ENCODE results near the gene MAPK9.

Gene MAPK9

DNA sequence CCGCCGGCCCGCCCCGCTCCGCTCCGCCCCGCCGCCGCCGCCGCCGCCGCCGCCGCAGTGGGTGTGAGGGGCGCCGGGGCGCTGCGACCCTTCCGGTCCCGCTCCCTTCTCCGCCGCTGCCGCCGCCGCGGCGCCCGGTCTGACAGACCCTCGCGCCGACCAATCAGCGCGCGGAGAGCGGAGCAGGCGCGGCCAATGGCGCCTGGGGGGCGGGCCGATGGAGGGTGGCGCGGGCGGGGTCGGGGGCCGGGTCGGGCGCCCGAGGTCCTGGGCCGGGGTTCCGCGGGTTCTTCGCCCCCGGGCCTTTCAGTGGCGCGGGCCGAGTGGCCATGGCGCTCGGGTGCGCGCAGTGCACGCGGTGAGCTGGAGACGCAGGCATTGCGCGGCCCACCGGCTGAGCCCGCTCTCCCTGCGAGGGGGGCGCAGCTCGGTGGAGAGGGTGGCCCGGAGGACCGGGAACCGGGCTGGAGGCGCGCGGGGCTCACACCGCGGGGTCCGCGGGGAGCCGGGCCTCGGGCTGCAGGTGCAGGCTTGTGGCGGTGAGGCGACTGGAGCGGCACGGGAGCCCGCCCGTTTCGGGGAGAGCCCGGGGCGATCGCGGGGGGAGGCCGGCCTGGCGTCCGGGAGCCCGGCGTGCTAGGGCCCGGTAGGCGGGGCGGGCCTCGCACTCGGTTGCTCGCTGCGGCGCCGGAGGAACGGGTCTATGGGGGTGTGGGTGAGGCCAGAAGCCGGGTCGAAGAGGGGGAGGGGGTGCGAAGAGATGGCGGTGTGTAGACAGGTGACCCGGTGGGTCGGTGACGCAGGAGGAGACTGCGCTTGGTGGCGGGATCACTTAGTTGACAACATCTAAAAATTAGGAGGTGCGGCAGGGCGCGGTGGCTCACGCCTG, at the start of gene MAPK9:
MAPK9 (minus strand) TSS at position 141 of the 889 bp plus-strand sequence. CDS start 11,522 bp downstream, outside the sequence.
- peak; percentile 98 for DNase-seq (ENCODE audit: low spot score)

DNA sequence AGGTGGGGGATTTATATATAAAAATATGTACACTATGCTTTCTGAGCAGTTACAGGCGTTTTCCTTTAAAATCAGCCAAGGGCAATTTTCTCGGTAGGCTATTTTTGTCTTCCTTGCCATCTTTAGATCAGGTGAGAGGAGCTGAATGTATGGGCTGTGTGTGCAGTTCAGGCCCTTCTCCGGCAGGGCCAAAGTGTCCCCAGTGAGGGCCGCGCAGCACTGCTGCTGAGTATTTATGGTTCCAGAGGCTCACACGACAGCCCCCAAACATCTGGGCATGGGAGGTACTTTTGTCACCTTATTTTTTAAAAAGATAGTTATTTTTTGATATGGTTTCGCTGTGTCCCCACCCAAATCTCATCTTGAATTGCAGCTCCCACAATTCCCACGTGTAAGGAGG, 49.7 kb upstream of the MAPK9 start:
- DNase-seq (ENCODE audit: low spot score), result no peak

DNA sequence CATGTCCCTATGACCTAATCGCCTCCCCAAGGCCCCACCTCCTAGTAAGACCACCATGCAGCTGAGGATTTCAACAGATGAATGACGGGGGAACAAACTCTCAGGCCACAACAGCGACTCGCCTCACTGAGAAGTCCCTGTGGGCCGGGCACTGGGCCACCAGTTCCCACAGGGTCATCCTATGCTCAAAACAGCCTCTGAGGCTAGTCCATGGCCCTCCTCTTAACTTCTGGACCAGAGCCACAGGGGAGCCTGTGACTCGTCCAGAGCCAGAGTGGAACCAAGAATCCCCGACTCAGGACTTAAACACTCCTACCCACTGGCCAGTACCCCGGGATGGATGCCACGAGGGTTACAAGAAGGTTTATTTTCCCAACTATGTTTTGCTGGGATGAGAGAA, 49.0 kb upstream of the MAPK9 start:
- DNase-seq (ENCODE audit: low spot score), result peak; percentile 32

DNA sequence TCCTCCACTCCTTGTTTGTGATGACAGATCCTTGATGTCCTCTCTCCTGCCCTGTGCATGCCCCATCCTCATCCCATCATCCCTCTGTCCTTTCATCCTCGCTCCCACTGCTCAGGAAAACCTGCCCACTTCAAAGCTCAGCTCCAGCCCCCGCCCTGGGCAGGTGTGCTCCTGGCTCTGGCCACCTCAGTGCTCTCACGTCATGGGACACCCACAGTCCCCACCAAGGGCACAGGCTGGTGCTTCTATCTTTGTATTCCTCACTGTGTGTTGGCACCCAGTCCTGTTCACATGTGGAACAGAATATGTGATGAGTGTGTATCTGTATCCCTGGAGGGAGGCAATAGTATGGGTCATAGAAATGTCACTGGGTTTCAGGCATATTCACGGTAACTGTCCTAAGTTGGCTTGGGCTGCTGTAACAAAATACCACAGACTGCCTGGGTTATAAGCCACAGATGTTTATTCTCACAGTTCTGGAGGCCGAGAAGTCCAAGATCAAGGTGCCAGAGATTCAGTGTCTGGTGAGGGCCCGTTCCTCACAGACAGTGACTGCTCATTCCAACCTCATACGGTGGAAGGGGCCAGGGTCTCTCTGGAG, 47.8 kb upstream of the MAPK9 start:
- DNase-seq (ENCODE audit: low spot score), result no peak

DNA sequence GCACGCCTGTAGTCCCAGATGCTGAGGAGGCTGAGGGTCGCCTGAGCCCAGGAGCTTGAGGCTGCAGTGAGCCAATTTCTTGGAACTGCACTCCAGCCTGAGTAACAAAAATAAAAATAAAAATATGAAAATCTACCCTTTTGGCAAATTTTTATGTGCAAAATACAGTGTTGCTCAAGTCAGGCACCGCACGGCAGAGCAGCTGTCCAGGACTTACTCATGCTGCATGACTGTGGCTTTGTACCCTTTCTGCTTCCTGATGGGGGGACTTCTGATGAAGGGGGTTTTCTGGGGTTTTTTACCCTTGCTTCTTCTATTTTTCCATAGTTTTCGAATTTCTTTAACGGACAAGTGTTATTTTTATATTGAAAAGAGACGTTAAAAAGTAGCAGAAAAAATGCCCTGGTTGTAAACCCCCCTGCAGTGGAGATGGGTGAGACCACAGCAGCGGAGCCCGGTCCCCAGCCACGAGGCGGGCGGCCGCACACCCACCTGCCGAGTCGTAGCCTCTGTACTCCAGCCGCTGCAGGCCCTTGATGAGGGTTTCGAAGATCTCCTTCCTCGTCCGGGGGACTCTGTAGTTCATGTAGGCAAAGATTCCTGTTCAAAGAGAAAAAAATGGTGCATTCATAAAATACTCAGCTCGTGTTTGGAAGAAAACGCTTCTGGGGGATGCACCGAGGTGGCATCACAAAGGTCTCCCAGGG, 46.3 kb upstream of the MAPK9 start:
- peak; percentile 50 for DNase-seq (ENCODE audit: low spot score)

DNA sequence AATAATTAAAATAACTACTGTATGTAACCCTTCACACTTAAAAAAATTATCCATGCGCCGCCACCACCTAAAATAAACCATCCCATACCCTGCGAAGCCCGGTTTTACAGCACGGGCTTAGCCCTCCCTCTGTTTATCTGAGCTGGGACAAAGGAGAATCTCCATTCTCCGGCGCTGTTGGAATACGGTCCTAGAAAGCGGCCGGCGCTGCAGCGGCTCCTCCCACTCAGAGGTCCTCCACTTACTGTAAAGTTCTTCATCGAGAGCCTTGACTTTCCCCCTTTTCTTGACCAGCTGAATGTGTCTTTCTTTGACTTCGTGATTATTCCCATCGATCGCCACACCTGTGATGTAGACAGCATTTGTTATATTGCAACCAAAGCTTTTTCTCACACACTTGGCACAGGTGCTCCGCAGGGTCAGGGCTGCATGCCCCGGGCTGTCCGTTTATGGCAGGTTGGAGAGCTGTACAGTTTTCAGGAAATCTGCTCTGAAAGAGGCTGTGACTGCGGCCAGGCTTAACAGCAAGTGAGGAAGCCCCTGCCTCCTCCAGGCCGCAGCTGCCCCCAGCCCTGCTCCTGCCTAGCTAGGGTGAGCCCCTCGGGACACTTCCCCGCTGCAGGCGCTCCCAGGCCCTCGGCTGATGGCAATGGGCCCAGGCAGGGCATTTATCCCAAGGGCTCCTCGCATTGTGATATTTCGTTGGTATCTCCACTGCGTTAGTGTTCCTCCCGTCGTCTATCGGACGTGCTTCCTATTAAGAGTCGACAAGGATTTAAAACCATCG, 44.5 kb upstream of the MAPK9 start:
- DNase-seq (ENCODE audit: low spot score), result no peak

DNA sequence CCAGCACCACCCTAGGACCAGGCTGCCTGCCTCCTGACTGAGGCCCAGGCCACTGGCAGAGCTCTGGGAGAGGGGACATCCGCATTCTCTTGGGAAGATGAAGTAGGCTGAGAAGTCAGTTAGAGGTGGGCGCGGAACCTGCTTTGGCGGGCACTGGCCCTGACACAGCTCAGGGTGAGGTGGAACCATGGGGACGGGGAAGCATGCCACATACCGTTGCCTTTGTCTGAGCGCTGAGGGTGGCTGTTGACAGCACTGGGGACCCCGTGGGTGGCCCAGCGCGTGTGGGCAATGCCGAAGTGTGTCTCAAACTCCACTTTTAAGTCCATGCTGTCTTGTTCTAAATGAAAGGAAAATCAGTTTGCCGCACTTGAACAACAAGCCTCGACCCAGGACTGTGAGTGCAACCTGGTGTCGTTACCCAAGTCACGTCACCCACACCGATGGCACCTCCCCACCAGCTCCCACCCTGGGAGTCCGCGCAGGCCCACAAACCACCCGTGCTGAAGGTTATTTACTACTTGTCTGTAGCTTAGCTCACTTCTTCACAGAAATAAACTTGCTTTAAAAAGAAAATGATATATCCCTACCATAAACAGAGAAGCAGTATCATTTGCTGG, 43.8 kb upstream of the MAPK9 start:
- no peak for DNase-seq (ENCODE audit: low spot score)

DNA sequence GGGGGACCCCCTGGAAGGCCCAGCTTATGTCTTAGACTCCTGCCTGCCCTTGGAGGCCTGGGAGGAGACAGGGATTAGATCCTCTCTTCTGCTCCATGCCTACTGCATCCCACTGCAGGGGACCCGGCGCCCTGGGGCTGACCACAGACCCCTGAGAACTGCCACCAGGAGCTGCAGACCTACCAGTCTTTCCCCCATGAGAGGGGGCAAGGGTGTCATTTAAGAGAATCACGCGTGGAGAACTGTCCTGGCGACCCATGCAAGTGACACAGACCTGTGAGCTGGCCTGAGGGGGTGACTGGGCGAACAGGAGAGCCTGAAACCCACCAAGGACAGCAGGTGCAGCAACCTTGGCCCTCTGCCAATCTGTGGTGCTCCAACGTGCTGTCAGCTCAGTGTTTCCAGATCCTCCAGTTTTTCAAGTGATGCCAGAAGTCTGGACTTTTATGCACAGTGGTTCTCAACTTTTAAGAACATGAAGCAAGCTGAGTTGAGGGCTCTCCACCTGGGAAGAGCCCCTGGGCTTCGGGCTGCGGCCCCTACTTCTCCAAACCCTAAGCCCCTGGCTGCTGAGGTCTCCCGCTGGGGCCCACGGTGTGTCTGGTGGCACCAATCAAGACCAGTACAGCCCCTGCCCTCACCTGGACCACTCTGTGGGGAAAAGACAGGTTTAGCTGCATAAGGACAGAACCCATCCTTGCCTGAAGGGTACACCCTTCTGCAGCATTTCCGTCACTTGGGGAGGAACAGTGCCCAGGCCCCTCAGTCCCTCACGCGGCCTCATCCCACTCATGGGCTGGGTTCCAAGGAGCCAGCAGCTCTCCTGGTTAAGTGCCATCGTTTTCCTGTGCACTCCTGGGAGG, 43.1 kb upstream of the MAPK9 start:
- no peak for DNase-seq (ENCODE audit: low spot score)

DNA sequence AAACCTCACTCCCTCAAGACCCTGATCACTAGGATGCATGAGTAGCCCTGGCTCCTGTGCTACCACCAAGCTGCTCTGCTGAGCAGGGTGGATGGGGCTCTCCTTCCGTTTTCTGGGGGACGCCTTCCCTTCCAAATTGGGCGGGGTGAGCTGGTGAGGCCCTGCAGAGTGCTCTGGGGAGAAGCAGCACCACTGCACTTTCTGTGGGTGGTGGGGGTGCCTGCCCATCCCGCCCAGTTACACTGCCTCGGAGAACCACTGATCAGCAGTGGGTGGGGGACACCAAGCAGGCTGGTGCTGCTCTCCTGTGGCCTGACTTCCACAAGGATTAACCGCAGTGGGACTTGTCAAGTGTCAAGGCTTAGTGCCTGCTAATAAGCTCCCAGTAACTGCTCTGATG, 42.3 kb upstream of the MAPK9 start:
- no peak for DNase-seq (ENCODE audit: low spot score)

DNA sequence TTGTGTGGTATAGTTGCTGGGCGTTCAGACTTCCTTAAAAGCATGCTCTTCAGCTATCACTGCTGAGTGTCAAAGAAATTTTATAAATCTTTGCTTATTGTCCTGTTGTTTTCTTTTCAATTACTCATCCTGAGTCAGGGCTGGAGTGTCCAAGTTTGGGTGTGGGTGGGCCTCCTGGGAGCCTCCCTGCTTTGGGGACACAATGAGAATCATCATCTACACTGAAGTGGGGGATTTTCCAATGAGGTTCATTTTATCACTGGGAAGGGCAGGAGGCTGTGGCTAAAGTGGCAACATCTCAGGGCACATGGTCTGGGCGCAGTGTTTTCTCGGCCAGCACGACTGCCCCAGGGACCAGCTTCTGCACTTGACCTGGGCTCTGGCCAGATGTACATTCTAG, 41.8 kb upstream of the MAPK9 start:
- peak; percentile 76 for DNase-seq (ENCODE audit: low spot score)

DNA sequence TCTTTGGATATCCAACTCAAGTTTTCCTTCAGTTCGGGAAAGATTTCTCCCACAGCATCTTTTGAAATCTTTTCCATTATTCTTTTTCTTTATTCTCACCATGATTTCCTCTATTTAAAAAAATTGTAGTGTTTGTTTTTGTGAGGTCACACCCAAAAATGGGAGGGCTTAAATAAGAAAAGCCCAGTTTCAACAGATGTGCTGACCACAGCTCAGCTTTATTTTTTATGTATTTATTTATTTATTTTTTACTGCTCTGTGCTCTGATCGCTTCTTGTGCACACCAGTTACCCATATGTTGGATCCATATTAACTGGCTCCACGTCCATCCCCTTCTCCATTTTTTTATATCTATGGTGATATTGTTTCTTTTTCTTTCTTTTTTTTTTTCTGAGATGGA, 41.0 kb upstream of the MAPK9 start:
- no peak for DNase-seq (ENCODE audit: low spot score)

DNA sequence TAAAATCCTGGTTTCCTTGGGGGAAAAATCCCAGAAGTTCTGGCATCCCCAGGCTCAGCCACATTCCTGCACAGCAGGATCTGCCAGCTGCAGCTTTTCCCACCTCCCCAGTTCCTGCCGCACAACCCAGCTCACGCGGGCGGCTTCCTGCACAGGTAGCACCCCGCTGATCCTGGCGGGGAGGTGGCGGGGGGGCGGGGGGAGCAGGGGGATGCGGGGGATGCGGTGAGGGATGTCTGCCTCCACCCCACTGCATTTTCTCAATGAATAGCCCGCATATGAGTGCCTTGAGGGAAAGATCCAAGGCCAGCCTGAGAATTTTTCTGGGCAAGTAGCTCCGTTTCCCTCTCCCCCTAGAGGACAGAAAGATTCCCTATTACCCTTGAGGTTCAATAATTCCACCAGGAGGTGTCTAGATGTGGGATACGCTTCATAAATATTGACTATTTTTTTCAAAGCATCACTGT, 40.2 kb upstream of the MAPK9 start:
- peak; percentile 65 for DNase-seq (ENCODE audit: low spot score)

DNA sequence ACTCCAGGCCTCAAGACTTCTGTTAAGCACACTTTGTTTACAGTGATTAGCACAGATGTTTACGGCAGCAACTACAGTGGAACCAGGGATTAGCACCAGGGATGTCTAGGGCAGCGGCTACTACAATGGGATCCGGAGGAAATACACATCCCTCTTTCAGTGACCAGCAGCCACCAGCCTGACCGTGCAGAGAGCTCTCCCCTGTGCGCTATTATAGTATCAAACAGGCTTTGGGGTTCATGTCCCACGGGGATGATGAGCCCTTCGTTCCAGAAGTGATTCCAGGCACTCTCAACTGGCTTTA, 39.7 kb upstream of the MAPK9 start:
- DNase-seq (ENCODE audit: low spot score), result peak; percentile 26

DNA sequence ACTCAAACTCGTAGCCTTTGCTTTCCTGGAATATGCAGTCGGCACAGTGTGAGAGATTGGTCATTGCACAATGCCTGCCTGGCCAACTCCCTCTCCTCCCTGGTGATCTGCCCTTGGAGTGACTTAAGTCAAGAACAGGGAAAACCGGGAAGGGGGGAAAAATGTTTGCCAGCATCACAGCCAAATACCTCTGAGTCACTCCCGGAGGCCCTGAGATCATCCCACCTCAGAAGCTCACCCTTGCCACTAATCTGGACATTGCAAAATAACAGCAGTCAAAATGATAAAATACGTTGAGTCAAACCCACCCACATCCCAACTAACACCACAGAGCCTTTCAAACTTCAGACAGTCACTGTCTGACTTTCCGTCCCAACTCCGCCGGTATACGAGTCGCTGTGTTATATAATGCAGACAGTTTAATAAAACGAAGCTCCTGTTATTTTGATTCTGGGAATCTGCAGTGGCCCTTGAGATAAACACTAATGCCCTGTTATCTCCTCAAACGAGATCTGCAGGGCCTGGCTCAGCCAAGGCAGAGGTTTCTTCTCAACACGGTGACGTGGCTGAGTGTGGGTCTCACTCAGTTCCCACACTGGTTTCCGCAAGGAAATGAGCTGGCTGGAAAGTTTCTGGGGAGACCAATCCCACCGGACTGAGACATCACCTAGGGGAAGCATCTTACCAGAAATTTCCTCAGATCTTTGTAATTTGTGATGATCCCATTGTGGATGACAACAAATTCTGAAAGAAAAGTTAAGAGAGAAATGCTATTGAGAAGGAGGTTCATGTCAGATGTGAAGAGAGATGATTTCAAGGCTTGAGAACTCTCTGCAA, 39.1 kb upstream of the MAPK9 start:
- peak; percentile 94 for DNase-seq (ENCODE audit: low spot score)

DNA sequence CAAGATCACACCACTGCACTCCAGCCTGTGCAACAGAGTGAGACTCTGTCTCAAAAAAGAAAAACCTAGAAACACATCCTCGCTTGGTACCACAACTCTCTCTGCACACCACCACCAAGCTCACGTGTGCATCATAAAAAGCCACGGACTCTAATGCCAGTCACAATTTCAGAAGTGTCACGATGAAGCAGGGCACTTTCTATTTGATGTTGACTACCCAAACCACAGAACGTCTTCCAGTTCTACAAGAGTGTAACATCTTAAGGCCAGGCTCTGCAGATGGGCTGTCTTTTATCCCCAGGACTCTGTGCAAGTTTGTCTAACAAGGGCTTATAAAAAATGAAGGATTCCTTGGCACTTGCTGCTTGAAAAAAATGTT, 38.4 kb upstream of the MAPK9 start:
- no peak for DNase-seq (ENCODE audit: low spot score)

DNA sequence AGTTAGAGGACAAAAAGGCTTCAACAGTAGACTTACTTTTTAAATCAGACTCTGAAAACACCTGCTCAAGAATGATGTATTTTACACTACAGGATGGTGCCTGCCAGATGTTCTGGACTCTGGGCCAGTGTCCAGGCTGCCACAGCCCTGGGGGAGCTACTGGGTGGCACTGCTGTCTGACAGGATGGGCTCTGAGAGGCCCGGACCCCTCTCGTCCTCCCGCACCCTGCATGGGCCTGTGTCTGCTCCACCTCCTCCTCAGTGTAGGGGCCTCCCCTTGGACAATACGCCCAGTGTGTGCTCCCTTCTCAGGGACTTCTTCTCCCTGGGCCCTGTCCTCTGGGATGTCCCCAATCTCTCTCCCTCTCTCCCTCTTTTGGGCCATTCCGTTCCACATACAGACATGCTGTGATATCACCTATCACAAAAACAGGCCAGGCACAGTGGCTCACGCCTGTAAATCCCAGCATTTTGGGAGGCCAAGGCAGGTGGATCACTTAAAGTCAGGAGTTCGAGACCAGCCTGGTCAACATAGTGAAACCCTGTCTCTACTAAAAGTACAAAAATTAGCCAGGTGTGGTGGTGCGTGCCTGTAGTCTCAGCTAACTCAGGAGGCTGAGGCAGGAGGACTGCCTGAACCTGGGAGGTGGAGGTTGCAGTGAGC, 37.9 kb upstream of the MAPK9 start:
- DNase-seq (ENCODE audit: low spot score), result no peak

DNA sequence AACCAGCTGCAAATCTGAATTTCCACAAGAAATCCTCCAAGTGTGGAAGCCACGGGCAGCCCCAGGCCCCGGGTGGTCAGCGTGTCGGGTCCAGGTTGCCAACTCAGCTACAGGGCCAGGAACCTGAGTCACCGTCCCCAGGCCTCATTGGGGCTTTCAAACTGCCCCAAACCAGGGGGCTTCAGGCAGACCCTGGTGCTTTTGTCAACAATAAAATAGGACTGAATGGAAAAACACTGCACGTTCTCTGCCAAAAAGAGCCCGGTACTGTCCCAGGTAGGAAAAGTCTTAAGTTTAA, 37.2 kb upstream of the MAPK9 start:
- no peak for DNase-seq (ENCODE audit: low spot score)

DNA sequence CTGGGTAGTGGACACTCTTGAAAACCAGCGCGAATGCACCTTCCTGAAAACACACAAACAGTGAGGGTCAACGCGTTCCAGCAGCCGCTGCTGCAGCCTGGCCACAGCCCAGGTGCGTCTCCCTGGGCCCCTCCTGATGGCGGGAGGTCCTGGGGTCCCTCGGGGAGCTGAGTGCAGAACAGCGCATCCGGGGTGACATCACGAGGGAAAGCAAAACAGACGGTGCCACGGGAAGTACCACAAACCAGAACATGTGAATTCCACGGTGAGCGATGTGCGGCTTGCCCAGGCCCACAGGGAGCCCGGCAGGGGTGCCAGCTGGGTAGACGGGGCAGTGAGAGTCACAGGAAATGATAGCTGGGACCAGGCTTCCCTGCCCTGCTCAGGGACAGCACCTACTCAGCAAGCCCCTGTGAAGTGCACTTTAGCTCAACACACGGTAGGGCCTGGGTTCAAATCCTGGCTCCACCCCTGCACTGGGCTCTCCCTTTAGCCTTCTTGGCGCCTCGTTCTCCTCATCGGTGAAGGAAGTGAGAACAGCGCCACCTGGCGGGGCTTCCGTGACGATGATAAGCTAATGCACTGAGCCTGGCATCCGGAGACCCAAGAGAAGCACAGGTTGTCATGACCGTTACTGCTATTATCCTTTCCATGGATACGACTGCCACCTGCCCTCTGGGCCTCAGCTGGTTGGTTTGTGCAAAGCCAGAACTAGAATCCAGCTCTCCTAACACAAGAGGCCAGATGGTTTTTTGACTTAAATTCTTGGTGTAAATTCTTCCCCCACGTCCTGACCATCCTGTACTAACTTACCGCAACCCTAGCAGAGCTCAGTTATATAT, 36.6 kb upstream of the MAPK9 start:
- peak; percentile 76 for DNase-seq (ENCODE audit: low spot score)

Measured in AG20443 (cell line).